WTC11 (cell line): ENCODE measurements around the gene MSL1. TPM values are rescaled to one million over a fixed set of nuclear protein-coding genes. Genes with fewer than 3 reads are reported as not detected.

Source experiments
- ATAC-seq: fragments of 200-7000 bp; cut with Tn5 transposase; 2 replicates; pipeline ENCODE4 v1.10.0; 2021; ENCODE audit warnings: mild to moderate bottlenecking, moderate library complexity
- CTCF ChIA-PET: fragments of 300-600 bp; sonication (Branson Sonifier 250); formaldehyde crosslinking; loops from one replicate; lab custom pipeline; 2021; ENCODE audit warnings: antibody characterized with exemption; lab: Charles Lee
- POLR2A ChIA-PET: fragments of 350-600 bp; sonication (Branson Sonifier 250); formaldehyde crosslinking; loops from one replicate; lab custom pipeline; 2021; ENCODE audit warnings: antibody characterized with exemption; lab: Charles Lee
- DNase-seq: peaks from one replicate; pipeline ENCODE4 v3.0.0; 2021; ENCODE audit warnings: low spot score
- H3K27ac Mint-ChIP-seq: 2 replicates; pipeline ENCODE4 v1.8.0; 2021; ENCODE audit warnings: mixed read lengths
- H3K27me3 Mint-ChIP-seq: 2 replicates; pipeline ENCODE4 v1.8.0; 2021; ENCODE audit warnings: low read depth, mild to moderate bottlenecking, moderate library complexity, mixed read lengths
- H3K36me3 Mint-ChIP-seq: 2 replicates; pipeline ENCODE4 v1.8.0; 2021; ENCODE audit warnings: mixed read lengths
- H3K4me1 Mint-ChIP-seq: 2 replicates; pipeline ENCODE4 v1.8.0; 2022; ENCODE audit warnings: mixed read lengths
- H3K4me3 Mint-ChIP-seq: 2 replicates; pipeline ENCODE4 v1.8.0; 2021; ENCODE audit warnings: mild to moderate bottlenecking, moderate library complexity, mixed read lengths
- H3K9me3 Mint-ChIP-seq: 2 replicates; pipeline ENCODE4 v1.8.0; 2021; ENCODE audit warnings: mixed read lengths
- CREB1 ChIP-seq: sonication (generic); formaldehyde crosslinking; IDR thresholded peaks from 2 replicates; pipeline ENCODE4 v1.8.0; 2023; ENCODE audit warnings: mild to moderate bottlenecking, missing genetic modification reagents
- EMX1 ChIP-seq: fragments of 250-450 bp; sonication (Bioruptor Pico); IDR thresholded peaks from 2 replicates; pipeline ENCODE4 v1.8.0; 2021; ENCODE audit warnings: mild to moderate bottlenecking
- ESRRA ChIP-seq: sonication (generic); formaldehyde crosslinking; IDR thresholded peaks from 2 replicates; pipeline ENCODE4 v1.8.1; 2022; ENCODE audit warnings: mild to moderate bottlenecking, missing genetic modification reagents, borderline replicate concordance
- FOXK1 ChIP-seq: sonication (generic); formaldehyde crosslinking; IDR thresholded peaks from 2 replicates; pipeline ENCODE4 v1.8.0; 2022; ENCODE audit warnings: mild to moderate bottlenecking, moderate library complexity, missing genetic modification reagents
- GABPB1 ChIP-seq: sonication (generic); formaldehyde crosslinking; IDR thresholded peaks from 2 replicates; pipeline ENCODE4 v1.8.1; 2023; ENCODE audit warnings: mild to moderate bottlenecking, missing genetic modification reagents
- HMGXB4 ChIP-seq: sonication (generic); formaldehyde crosslinking; IDR thresholded peaks from 2 replicates; pipeline ENCODE4 v1.8.1; 2023; ENCODE audit warnings: mild to moderate bottlenecking, moderate library complexity, missing genetic modification reagents
- IRF1 ChIP-seq: sonication (generic); formaldehyde crosslinking; IDR thresholded peaks from 2 replicates; pipeline ENCODE4 v1.8.0; 2023; ENCODE audit warnings: missing genetic modification reagents
- NR1H2 ChIP-seq: sonication (generic); formaldehyde crosslinking; IDR thresholded peaks from 2 replicates; pipeline ENCODE4 v1.9.0; 2021; ENCODE audit warnings: mild to moderate bottlenecking, moderate library complexity, missing genetic modification reagents
- NR3C1 ChIP-seq: sonication (generic); formaldehyde crosslinking; conservative IDR thresholded peaks from 2 replicates; pipeline ENCODE4 v1.8.1; 2023; ENCODE audit warnings: low read depth, mild to moderate bottlenecking, missing genetic modification reagents
- TCF7 ChIP-seq: sonication (generic); formaldehyde crosslinking; IDR thresholded peaks from 2 replicates; pipeline ENCODE4 v1.8.0; 2022; ENCODE audit warnings: mild to moderate bottlenecking, low read depth, missing genetic modification reagents, moderate library complexity
- TEAD1 ChIP-seq: sonication (generic); formaldehyde crosslinking; IDR thresholded peaks from 2 replicates; pipeline ENCODE4 v1.8.0; 2022; ENCODE audit warnings: mild to moderate bottlenecking, missing genetic modification reagents
- TP53 ChIP-seq: sonication (generic); formaldehyde crosslinking; IDR thresholded peaks from 2 replicates; pipeline ENCODE4 v1.8.1; 2023; ENCODE audit warnings: mild to moderate bottlenecking, missing genetic modification reagents
- ZNF121 ChIP-seq: sonication (generic); formaldehyde crosslinking; IDR thresholded peaks from 2 replicates; pipeline ENCODE4 v1.8.0; 2023; ENCODE audit warnings: missing genetic modification reagents
- ZNF138 ChIP-seq: sonication (generic); formaldehyde crosslinking; conservative IDR thresholded peaks from 2 replicates; pipeline ENCODE4 v1.8.1; 2022; ENCODE audit warnings: mild to moderate bottlenecking, moderate library complexity, missing genetic modification reagents
- ZNF671 ChIP-seq: fragments of 250-450 bp; sonication (Bioruptor Pico); IDR thresholded peaks from 2 replicates; pipeline ENCODE4 v1.8.0; 2021; ENCODE audit warnings: mild to moderate bottlenecking
- ZSCAN18 ChIP-seq: fragments of 250-450 bp; sonication (Bioruptor Pico); IDR thresholded peaks from 2 replicates; pipeline ENCODE4 v2.1.2; 2022; ENCODE audit warnings: mild to moderate bottlenecking, moderate library complexity
- total RNA-seq: library from RNA; stranded (reverse); gene quantifications from 3 replicates; pipeline ENCODE4 v1.2.3, GENCODE V29; 2021
- TF ChIP-seq, protein P1 (sequence below): sonication (generic); formaldehyde crosslinking; IDR thresholded peaks from 2 replicates; pipeline ENCODE4 v1.8.1; 2023; ENCODE audit warnings: mild to moderate bottlenecking, missing genetic modification reagents, borderline replicate concordance
- TF ChIP-seq, protein P2 (sequence below): sonication (generic); formaldehyde crosslinking; IDR thresholded peaks from 2 replicates; pipeline ENCODE4 v1.8.1; 2023; ENCODE audit warnings: mild to moderate bottlenecking, missing genetic modification reagents
- TF ChIP-seq, protein P3 (sequence below): sonication (generic); formaldehyde crosslinking; IDR thresholded peaks from 2 replicates; pipeline ENCODE4 v1.8.1; 2022; ENCODE audit warnings: low read depth, mild to moderate bottlenecking, moderate library complexity, missing genetic modification reagents, borderline replicate concordance

The MSL1 gene
- total RNA-seq, 1 experiment from 2014 or later: 78.1 TPM

- TF ChIP-seq, protein P1, sequence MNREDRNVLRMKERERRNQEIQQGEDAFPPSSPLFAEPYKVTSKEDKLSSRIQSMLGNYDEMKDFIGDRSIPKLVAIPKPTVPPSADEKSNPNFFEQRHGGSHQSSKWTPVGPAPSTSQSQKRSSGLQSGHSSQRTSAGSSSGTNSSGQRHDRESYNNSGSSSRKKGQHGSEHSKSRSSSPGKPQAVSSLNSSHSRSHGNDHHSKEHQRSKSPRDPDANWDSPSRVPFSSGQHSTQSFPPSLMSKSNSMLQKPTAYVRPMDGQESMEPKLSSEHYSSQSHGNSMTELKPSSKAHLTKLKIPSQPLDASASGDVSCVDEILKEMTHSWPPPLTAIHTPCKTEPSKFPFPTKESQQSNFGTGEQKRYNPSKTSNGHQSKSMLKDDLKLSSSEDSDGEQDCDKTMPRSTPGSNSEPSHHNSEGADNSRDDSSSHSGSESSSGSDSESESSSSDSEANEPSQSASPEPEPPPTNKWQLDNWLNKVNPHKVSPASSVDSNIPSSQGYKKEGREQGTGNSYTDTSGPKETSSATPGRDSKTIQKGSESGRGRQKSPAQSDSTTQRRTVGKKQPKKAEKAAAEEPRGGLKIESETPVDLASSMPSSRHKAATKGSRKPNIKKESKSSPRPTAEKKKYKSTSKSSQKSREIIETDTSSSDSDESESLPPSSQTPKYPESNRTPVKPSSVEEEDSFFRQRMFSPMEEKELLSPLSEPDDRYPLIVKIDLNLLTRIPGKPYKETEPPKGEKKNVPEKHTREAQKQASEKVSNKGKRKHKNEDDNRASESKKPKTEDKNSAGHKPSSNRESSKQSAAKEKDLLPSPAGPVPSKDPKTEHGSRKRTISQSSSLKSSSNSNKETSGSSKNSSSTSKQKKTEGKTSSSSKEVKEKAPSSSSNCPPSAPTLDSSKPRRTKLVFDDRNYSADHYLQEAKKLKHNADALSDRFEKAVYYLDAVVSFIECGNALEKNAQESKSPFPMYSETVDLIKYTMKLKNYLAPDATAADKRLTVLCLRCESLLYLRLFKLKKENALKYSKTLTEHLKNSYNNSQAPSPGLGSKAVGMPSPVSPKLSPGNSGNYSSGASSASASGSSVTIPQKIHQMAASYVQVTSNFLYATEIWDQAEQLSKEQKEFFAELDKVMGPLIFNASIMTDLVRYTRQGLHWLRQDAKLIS (CRISPR knock-in tag): no peak
- TF ChIP-seq TCF7 (CRISPR knock-in tag): no peak
- TF ChIP-seq HMGXB4 (CRISPR knock-in tag): peak; percentile 69
- no peak for TF ChIP-seq NR1H2 (CRISPR knock-in tag)
- no peak for TF ChIP-seq ZNF121 (CRISPR knock-in tag)
- no peak for TF ChIP-seq TP53 (CRISPR knock-in tag)
- TF ChIP-seq, protein P2, sequence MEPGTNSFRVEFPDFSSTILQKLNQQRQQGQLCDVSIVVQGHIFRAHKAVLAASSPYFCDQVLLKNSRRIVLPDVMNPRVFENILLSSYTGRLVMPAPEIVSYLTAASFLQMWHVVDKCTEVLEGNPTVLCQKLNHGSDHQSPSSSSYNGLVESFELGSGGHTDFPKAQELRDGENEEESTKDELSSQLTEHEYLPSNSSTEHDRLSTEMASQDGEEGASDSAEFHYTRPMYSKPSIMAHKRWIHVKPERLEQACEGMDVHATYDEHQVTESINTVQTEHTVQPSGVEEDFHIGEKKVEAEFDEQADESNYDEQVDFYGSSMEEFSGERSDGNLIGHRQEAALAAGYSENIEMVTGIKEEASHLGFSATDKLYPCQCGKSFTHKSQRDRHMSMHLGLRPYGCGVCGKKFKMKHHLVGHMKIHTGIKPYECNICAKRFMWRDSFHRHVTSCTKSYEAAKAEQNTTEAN: 0 out of 2 replicates have a peak, but pooled peaks have one; percentile 53
- TF ChIP-seq ZSCAN18: no peak
- TF ChIP-seq ESRRA: no peak
- no peak for TF ChIP-seq CREB1 (CRISPR knock-in tag)
- no peak for TF ChIP-seq ZNF671 (CRISPR knock-in tag)
- no peak for TF ChIP-seq TEAD1 (CRISPR knock-in tag)
- no peak for TF ChIP-seq NR3C1
Measured at GRCh38 chr17:40178021-40178601, 56.3 kb downstream of the MSL1 start (continued).

GRCh38 chr17:40178660-40179059 lies 56.9 kb downstream of the MSL1 start:
- peaks cover 20% of the 10 kb centered on the region for H3K4me1 Mint-ChIP-seq
- ATAC-seq: no peak
- TF ChIP-seq GABPB1 (CRISPR knock-in tag) (no peak), ZNF138 (CRISPR knock-in tag) (no peak), EMX1 (CRISPR knock-in tag) (no peak), IRF1 (no peak), TEAD1 (CRISPR knock-in tag) (no peak), FOXK1 (CRISPR knock-in tag) (no peak)
- TF ChIP-seq, protein P3, sequence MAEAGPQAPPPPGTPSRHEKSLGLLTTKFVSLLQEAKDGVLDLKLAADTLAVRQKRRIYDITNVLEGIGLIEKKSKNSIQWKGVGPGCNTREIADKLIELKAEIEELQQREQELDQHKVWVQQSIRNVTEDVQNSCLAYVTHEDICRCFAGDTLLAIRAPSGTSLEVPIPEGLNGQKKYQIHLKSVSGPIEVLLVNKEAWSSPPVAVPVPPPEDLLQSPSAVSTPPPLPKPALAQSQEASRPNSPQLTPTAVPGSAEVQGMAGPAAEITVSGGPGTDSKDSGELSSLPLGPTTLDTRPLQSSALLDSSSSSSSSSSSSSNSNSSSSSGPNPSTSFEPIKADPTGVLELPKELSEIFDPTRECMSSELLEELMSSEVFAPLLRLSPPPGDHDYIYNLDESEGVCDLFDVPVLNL (CRISPR knock-in tag): no peak
- TF ChIP-seq, all 79 proteins: peak for 0
- Mint-ChIP-seq H3K27ac (no peak overlapping the region), H3K9me3 (no peaks in the 10 kb centered on the region), H3K27me3 (no peaks in the 10 kb centered on the region), H3K4me3 (peak overlapping the region; percentile 65), H3K36me3 (0 out of 2 replicates have a peak, but pooled peaks cover 5% of the 10 kb centered on the region)
- DNase-seq: no peak
- CTCF ChIA-PET: interaction anchor here (1.0 to 7.4 kb wide), 7 partner anchors 10 to 144 kb away, joined by 3 to 75 read pairs (median 9); partner anchors contain the start of genes NR1D1 and WIPF2
- POLR2A ChIA-PET: interaction anchor here (1.2 to 1.4 kb wide), 2 partner anchors 13 to 66 kb away, joined by 3 read pairs; no protein-coding TSS in a partner anchor
